WTC11 (cell line): ENCODE results near the gene SLC25A41. TPM values are rescaled to one million over a fixed set of nuclear protein-coding genes. Genes with fewer than 3 reads are reported as not detected.

Experiments used
- ATAC-seq: fragments of 200-7000 bp; cut with Tn5 transposase; 2 replicates; pipeline ENCODE4 v1.10.0; 2021; ENCODE audit warnings: mild to moderate bottlenecking, moderate library complexity
- CTCF ChIA-PET: fragments of 300-600 bp; sonication (Branson Sonifier 250); formaldehyde crosslinking; loops from one replicate; lab custom pipeline; 2021; ENCODE audit warnings: antibody characterized with exemption; lab: Charles Lee
- POLR2A ChIA-PET: fragments of 350-600 bp; sonication (Branson Sonifier 250); formaldehyde crosslinking; loops from one replicate; lab custom pipeline; 2021; ENCODE audit warnings: antibody characterized with exemption; lab: Charles Lee
- DNase-seq: peaks from one replicate; pipeline ENCODE4 v3.0.0; 2021; ENCODE audit warnings: low spot score
- H3K27ac Mint-ChIP-seq: 2 replicates; pipeline ENCODE4 v1.8.0; 2021; ENCODE audit warnings: mixed read lengths
- H3K27me3 Mint-ChIP-seq: 2 replicates; pipeline ENCODE4 v1.8.0; 2021; ENCODE audit warnings: low read depth, mild to moderate bottlenecking, moderate library complexity, mixed read lengths
- H3K36me3 Mint-ChIP-seq: 2 replicates; pipeline ENCODE4 v1.8.0; 2021; ENCODE audit warnings: mixed read lengths
- H3K4me1 Mint-ChIP-seq: 2 replicates; pipeline ENCODE4 v1.8.0; 2022; ENCODE audit warnings: mixed read lengths
- H3K4me3 Mint-ChIP-seq: 2 replicates; pipeline ENCODE4 v1.8.0; 2021; ENCODE audit warnings: mild to moderate bottlenecking, moderate library complexity, mixed read lengths
- H3K9me3 Mint-ChIP-seq: 2 replicates; pipeline ENCODE4 v1.8.0; 2021; ENCODE audit warnings: mixed read lengths
- ATF1 ChIP-seq: sonication (generic); formaldehyde crosslinking; IDR thresholded peaks from 2 replicates; pipeline ENCODE4 v1.8.1; 2023; ENCODE audit warnings: mild to moderate bottlenecking, moderate library complexity, missing genetic modification reagents
- ATF6 ChIP-seq: sonication (generic); formaldehyde crosslinking; IDR thresholded peaks from 2 replicates; pipeline ENCODE4 v1.8.1; 2023; ENCODE audit warnings: mild to moderate bottlenecking, missing genetic modification reagents
- E2F4 ChIP-seq: sonication (generic); formaldehyde crosslinking; IDR thresholded peaks from 2 replicates; pipeline ENCODE4 v1.8.1; 2022; ENCODE audit warnings: low read depth, mild to moderate bottlenecking, moderate library complexity, missing genetic modification reagents, borderline replicate concordance
- EMX1 ChIP-seq: fragments of 250-450 bp; sonication (Bioruptor Pico); IDR thresholded peaks from 2 replicates; pipeline ENCODE4 v1.8.0; 2021; ENCODE audit warnings: mild to moderate bottlenecking
- FOXP4 ChIP-seq: sonication (generic); formaldehyde crosslinking; IDR thresholded peaks from 2 replicates; pipeline ENCODE4 v1.8.0; 2022; ENCODE audit warnings: mild to moderate bottlenecking, missing genetic modification reagents
- HMGA2 ChIP-seq: fragments of 250-450 bp; sonication (Bioruptor Pico); IDR thresholded peaks from 2 replicates; pipeline ENCODE4 v1.4.0; 2021; ENCODE audit warnings: mild to moderate bottlenecking, moderate library complexity
- IRF2 ChIP-seq: sonication (generic); formaldehyde crosslinking; IDR thresholded peaks from 2 replicates; pipeline ENCODE4 v1.8.0; 2022; ENCODE audit warnings: low read depth, missing genetic modification reagents, borderline replicate concordance
- JAZF1 ChIP-seq: fragments of 250-450 bp; sonication (Bioruptor Pico); IDR thresholded peaks from 2 replicates; pipeline ENCODE4 v1.9.0; 2021; ENCODE audit warnings: moderate library complexity, mild to moderate bottlenecking, inconsistent platforms
- MLX ChIP-seq: sonication (generic); formaldehyde crosslinking; IDR thresholded peaks from 2 replicates; pipeline ENCODE4 v1.8.1; 2023; ENCODE audit warnings: mild to moderate bottlenecking, missing genetic modification reagents, moderate library complexity
- PRDM15 ChIP-seq: sonication (generic); formaldehyde crosslinking; IDR thresholded peaks from 2 replicates; pipeline ENCODE4 v1.8.0; 2022; ENCODE audit warnings: missing genetic modification reagents
- RORB ChIP-seq: fragments of 250-450 bp; sonication (Bioruptor Pico); IDR thresholded peaks from 2 replicates; pipeline ENCODE4 v1.9.0; 2021; ENCODE audit warnings: mild to moderate bottlenecking
- SMAD4 ChIP-seq: sonication (generic); formaldehyde crosslinking; IDR thresholded peaks from 2 replicates; pipeline ENCODE4 v1.8.0; 2022; ENCODE audit warnings: mild to moderate bottlenecking, missing genetic modification reagents
- SP1 ChIP-seq: sonication (generic); formaldehyde crosslinking; conservative IDR thresholded peaks from 2 replicates; pipeline ENCODE4 v1.8.1; 2022; ENCODE audit warnings: missing genetic modification reagents
- USF2 ChIP-seq: sonication (generic); formaldehyde crosslinking; IDR thresholded peaks from 2 replicates; pipeline ENCODE4 v1.8.1; 2023; ENCODE audit warnings: mild to moderate bottlenecking, missing genetic modification reagents, moderate library complexity
- ZNF121 ChIP-seq: sonication (generic); formaldehyde crosslinking; IDR thresholded peaks from 2 replicates; pipeline ENCODE4 v1.8.0; 2023; ENCODE audit warnings: missing genetic modification reagents
- ZNF138 ChIP-seq: sonication (generic); formaldehyde crosslinking; conservative IDR thresholded peaks from 2 replicates; pipeline ENCODE4 v1.8.1; 2022; ENCODE audit warnings: mild to moderate bottlenecking, moderate library complexity, missing genetic modification reagents
- ZNF219 ChIP-seq: sonication (generic); formaldehyde crosslinking; IDR thresholded peaks from 2 replicates; pipeline ENCODE4 v1.8.0; 2023; ENCODE audit warnings: missing genetic modification reagents, mild to moderate bottlenecking, borderline replicate concordance
- ZNF263 ChIP-seq: sonication (generic); formaldehyde crosslinking; IDR thresholded peaks from 2 replicates; pipeline ENCODE4 v1.8.1; 2022; ENCODE audit warnings: low read depth, mild to moderate bottlenecking, moderate library complexity, missing genetic modification reagents
- ZNF396 ChIP-seq: fragments of 250-450 bp; sonication (Bioruptor Pico); IDR thresholded peaks from 2 replicates; pipeline ENCODE4 v1.8.0; 2021; ENCODE audit warnings: mild to moderate bottlenecking, moderate library complexity, borderline replicate concordance
- total RNA-seq: library from RNA; stranded (reverse); gene quantifications from 3 replicates; pipeline ENCODE4 v1.2.3, GENCODE V29; 2021

SLC25A41 gene
- total RNA-seq, 1 experiment from 2014 or later, result 0.35 TPM

- H3K4me1 Mint-ChIP-seq, result peaks cover 15% of the 10 kb centered on the region
- CTCF ChIA-PET, result no interaction called here
- no peaks in the 10 kb centered on the region for H3K9me3 Mint-ChIP-seq
- no peak for TF ChIP-seq ZNF219 (CRISPR knock-in tag)
- no peak for TF ChIP-seq ZNF121 (CRISPR knock-in tag)
- no peak for TF ChIP-seq SP1 (CRISPR knock-in tag)
- TF ChIP-seq RORB (CRISPR knock-in tag), result no peak
- no peak for TF ChIP-seq MLX (CRISPR knock-in tag)
- TF ChIP-seq JAZF1, result no peak
- TF ChIP-seq ATF1 (CRISPR knock-in tag), result no peak
- no peak for TF ChIP-seq FOXP4
- TF ChIP-seq E2F4, result no peak
- TF ChIP-seq ZNF396 (CRISPR knock-in tag), result no peak
- TF ChIP-seq EMX1 (CRISPR knock-in tag), result no peak
- TF ChIP-seq ZNF263 (CRISPR knock-in tag), result no peak
- no peak for TF ChIP-seq ATF6 (CRISPR knock-in tag)
- no peak for TF ChIP-seq PRDM15 (CRISPR knock-in tag)
- TF ChIP-seq SMAD4 (CRISPR knock-in tag), result no peak
- TF ChIP-seq ZNF138 (CRISPR knock-in tag), result no peak
- TF ChIP-seq HMGA2 (CRISPR knock-in tag), result no peak
- no peak for TF ChIP-seq IRF2 (CRISPR knock-in tag)
- TF ChIP-seq USF2 (CRISPR knock-in tag), result no peak
- ATAC-seq, result no peak
- H3K4me3 Mint-ChIP-seq, result no peak overlapping the region
- peaks cover 3% of the 10 kb centered on the region; the same call in 1 of the 2 replicates for H3K36me3 Mint-ChIP-seq
- DNase-seq, result no peak
- H3K27me3 Mint-ChIP-seq, result peaks cover 13% of the 10 kb centered on the region
- no peak overlapping the region for H3K27ac Mint-ChIP-seq
- POLR2A ChIA-PET, result no interaction called here
These were observed 33.1 kb upstream of the SLC25A41 start for GRCh38 chr19:6466526-6467248.
